Thoracic aorta (tissue), 2 donors: ENCODE measurements around the gene BCAR1. TPM values are rescaled to one million over a fixed set of nuclear protein-coding genes. Genes with fewer than 3 reads are reported as not detected.

Experiments
- ATAC-seq: fragments of 150-250 bp; one replicate; pipeline ENCODE4 v1.8.0; 2017; ENCODE audit warnings: low read depth; ENCODE audit not compliant: insufficient number of reproducible peaks, low FRiP score
- DNase-seq: peaks from one replicate; pipeline ENCODE4 v3.0.0-alpha.2; 2020; ENCODE audit warnings: low spot score
- H3K27ac ChIP-seq, 2 donors: fragments of 200-600 bp; sonication (generic); 1 replicate in 1 of 2; 2 replicates in 1 of 2; pipeline ENCODE4 v1.5.1; 2016; ENCODE audit warnings: mild to moderate bottlenecking in 2 of 2, moderate library complexity in 2 of 2
- H3K27me3 ChIP-seq: fragments of 200-600 bp; sonication (generic); replicated peaks from 2 replicates; pipeline ENCODE4 v1.6.0; 2016; ENCODE audit warnings: mild to moderate bottlenecking; ENCODE audit not compliant: insufficient read depth
- H3K36me3 ChIP-seq: fragments of 200-600 bp; sonication (generic); one replicate; pipeline ENCODE4 v1.5.1; 2016
- H3K4me1 ChIP-seq, 2 donors: fragments of 200-600 bp; sonication (generic); 1 replicate in 1 of 2; 2 replicates in 1 of 2; pipeline versions ENCODE4 v1.5.1 to v1.6.0; 2016; ENCODE audit warnings: low read depth in 2 of 2, mild to moderate bottlenecking in 1 of 2; ENCODE audit not compliant: control insufficient read depth in 1 of 2
- H3K4me3 ChIP-seq: fragments of 200-600 bp; sonication (generic); 2 replicates; pipeline ENCODE4 v1.5.1; 2016; ENCODE audit warnings: mild to moderate bottlenecking
- H3K9me3 ChIP-seq: fragments of 200-600 bp; sonication (generic); 2 replicates; pipeline ENCODE4 v1.5.1; 2016
- CTCF ChIP-seq: fragments of 200-600 bp; sonication (generic); IDR thresholded peaks from one replicate; pipeline ENCODE4 v1.5.1; 2019; ENCODE audit warnings: antibody characterized with exemption
- total RNA-seq, 2 donors: library from RNA; depleted of rRNA; stranded (reverse); fragments of >200 nt; gene quantifications; one replicate each; pipeline versions ENCODE4 v1.1.0 to v1.2.3, GENCODE V29; 2016

Gene BCAR1
- 100 to 1,000 TPM; 116 to 166 TPM for total RNA-seq

GRCh38 chr16:75251280-75252048 lies at the start of gene BCAR1:
Gene BCAR1 (minus strand): TSS chr16:75251624. CDS start chr16:75251482, 142 bp downstream.
- Histone ChIP-seq H3K4me3 (peak within 1 kb of the TSS; percentile 92), H3K9me3 (no peaks in the 10 kb centered on the region), H3K27ac (peak within 1 kb of the TSS; percentile 96 to 99), H3K36me3 (no peaks in the 10 kb centered on the region), H3K4me1 (peaks cover 78 to 86% of the 10 kb centered on the region in 2 donors), H3K27me3 (no peaks in the 10 kb centered on the region)
- no peak for DNase-seq
- ATAC-seq: peak; percentile 38
- TF ChIP-seq CTCF: peak; percentile 16

- DNase-seq: no peak
- no peak for ATAC-seq
- H3K36me3 ChIP-seq: no peaks in the 10 kb centered on the region
Observed at GRCh38 chr16:75298267-75298666, 46.8 kb upstream of the BCAR1 start.

GRCh38 chr16:75296606-75297005 lies 45.2 kb upstream of the BCAR1 start:
- no peaks in the 10 kb centered on the region for H3K4me1 ChIP-seq
- no peaks in the 10 kb centered on the region for H3K36me3 ChIP-seq
- H3K4me3 ChIP-seq: no peak overlapping the region
- TF ChIP-seq CTCF: no peak
- DNase-seq: no peak
- no peaks in the 10 kb centered on the region for H3K9me3 ChIP-seq
- H3K27ac ChIP-seq: no peak overlapping the region
- H3K27me3 ChIP-seq: no peaks in the 10 kb centered on the region
- no peak for ATAC-seq

More at GRCh38 chr16:75298267-75298666, 46.8 kb upstream of the BCAR1 start:
- Histone ChIP-seq H3K27me3 (no peaks in the 10 kb centered on the region), H3K4me1 (no peaks in the 10 kb centered on the region), H3K27ac (no peak overlapping the region), H3K4me3 (no peak overlapping the region), H3K9me3 (no peaks in the 10 kb centered on the region)
- TF ChIP-seq CTCF: no peak

- no peaks in the 10 kb centered on the region for H3K36me3 ChIP-seq
- H3K9me3 ChIP-seq: no peaks in the 10 kb centered on the region
- H3K4me1 ChIP-seq: no peaks in the 10 kb centered on the region
- no peak for DNase-seq
- H3K27ac ChIP-seq: no peak overlapping the region
- no peaks in the 10 kb centered on the region for H3K27me3 ChIP-seq
- H3K4me3 ChIP-seq: no peak overlapping the region
- no peak for ATAC-seq
- TF ChIP-seq CTCF: no peak
Observed at GRCh38 chr16:75294773-75295459, 43.5 kb upstream of the BCAR1 start.

- H3K4me1 ChIP-seq: no peaks in the 10 kb centered on the region
- ATAC-seq: no peak
- H3K27me3 ChIP-seq: no peaks in the 10 kb centered on the region
- no peak overlapping the region for H3K4me3 ChIP-seq
- TF ChIP-seq CTCF: no peak
- H3K9me3 ChIP-seq: no peaks in the 10 kb centered on the region
- no peak for DNase-seq
- H3K36me3 ChIP-seq: no peaks in the 10 kb centered on the region
- H3K27ac ChIP-seq: no peak overlapping the region
Observed at GRCh38 chr16:75293772-75294171, 42.3 kb upstream of the BCAR1 start.
